Measurements from ENCODE around the gene MYO3B.

Gene MYO3B

GRCh38 chr2:170143045-170143717 lies 34.8 kb upstream of the MYO3B start:
- ChIA-PET CTCF (interaction anchor here (1.3 to 2.9 kb wide), 2 partner anchors 13 to 16 kb away, joined by 3 to 12 read pairs; no protein-coding TSS in a partner anchor), POLR2A (no interaction called here)
- TF ChIP-seq, protein P1, sequence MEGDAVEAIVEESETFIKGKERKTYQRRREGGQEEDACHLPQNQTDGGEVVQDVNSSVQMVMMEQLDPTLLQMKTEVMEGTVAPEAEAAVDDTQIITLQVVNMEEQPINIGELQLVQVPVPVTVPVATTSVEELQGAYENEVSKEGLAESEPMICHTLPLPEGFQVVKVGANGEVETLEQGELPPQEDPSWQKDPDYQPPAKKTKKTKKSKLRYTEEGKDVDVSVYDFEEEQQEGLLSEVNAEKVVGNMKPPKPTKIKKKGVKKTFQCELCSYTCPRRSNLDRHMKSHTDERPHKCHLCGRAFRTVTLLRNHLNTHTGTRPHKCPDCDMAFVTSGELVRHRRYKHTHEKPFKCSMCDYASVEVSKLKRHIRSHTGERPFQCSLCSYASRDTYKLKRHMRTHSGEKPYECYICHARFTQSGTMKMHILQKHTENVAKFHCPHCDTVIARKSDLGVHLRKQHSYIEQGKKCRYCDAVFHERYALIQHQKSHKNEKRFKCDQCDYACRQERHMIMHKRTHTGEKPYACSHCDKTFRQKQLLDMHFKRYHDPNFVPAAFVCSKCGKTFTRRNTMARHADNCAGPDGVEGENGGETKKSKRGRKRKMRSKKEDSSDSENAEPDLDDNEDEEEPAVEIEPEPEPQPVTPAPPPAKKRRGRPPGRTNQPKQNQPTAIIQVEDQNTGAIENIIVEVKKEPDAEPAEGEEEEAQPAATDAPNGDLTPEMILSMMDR (IDR thresholded peaks at IDR 0.05; ENCODE audit: control extremely low read depth, extremely low read depth, low read depth, missing control alignments) = no peak
- no peak for DNase-seq (ENCODE audit: extremely low spot score)

GRCh38 chr2:170144761-170145160 lies 33.2 kb upstream of the MYO3B start:
- ChIA-PET CTCF (interaction anchor here (2.9 kb wide), 1 partner anchor 11 kb away, joined by 12 read pairs; no protein-coding TSS in a partner anchor), POLR2A (no interaction called here)
- no peak for DNase-seq (ENCODE audit: extremely low spot score)
- TF ChIP-seq, protein P1 (IDR thresholded peaks at IDR 0.05; ENCODE audit: control extremely low read depth, extremely low read depth, low read depth, missing control alignments) = no peak

DNA sequence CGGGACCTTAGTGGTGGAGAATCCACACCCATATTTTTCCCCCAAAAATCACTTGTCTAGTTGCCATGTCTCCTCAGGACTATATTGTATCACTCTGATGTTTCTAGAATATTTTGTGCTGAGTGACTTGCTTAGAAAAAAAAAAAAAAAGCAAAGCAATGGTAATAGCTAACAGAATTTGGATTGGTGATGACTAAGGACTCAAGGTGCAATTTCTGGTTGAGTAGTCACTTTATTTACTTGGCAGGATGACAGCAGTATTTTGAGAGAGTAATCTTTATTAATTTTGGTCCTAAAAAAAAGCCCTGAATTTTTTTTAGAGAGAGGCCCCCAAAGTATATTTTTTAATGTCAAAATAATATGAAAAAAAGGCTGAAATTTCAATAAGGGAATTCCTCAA lies 32.8 kb upstream of the MYO3B start:
- ChIA-PET POLR2A (no interaction called here), CTCF (interaction anchor here (1.1 to 2.9 kb wide), 2 partner anchors 8 to 11 kb away, joined by 5 to 12 read pairs; no protein-coding TSS in a partner anchor)
- no peak for DNase-seq (ENCODE audit: extremely low spot score)
- TF ChIP-seq, protein P1 (IDR thresholded peaks at IDR 0.05; ENCODE audit: control extremely low read depth, extremely low read depth, low read depth, missing control alignments) = no peak

- DNase-seq (ENCODE audit: extremely low spot score) = no peak
- CTCF ChIA-PET = interaction anchor here (1.1 to 2.9 kb wide), 3 partner anchors 9 to 1014 kb away, joined by 3 to 12 read pairs (median 5); no protein-coding TSS in a partner anchor
- POLR2A ChIA-PET = no interaction called here
- TF ChIP-seq, protein P1 (IDR thresholded peaks at IDR 0.05; ENCODE audit: control extremely low read depth, extremely low read depth, low read depth, missing control alignments) = no peak
Observed at GRCh38 chr2:170145675-170146432, 32.1 kb upstream of the MYO3B start.

DNA sequence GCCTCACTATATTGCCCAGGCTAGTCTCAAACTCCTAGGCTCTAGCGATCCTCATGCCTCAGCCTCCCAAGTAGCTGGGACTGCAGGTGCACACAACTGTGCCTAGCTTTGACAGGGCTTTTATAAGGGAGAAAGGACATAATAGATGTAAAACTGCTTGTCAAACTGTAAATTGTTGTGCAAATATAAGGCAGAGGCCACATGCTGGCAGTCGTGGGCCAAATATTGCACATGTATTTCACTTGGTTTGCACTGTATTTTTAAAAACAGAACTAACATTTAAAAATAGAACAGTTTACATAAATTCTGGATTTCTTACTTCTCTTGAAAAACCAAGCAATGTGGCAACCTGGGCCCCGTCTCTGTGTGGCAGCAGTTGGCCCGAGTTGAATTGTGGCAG lies 31.2 kb upstream of the MYO3B start:
- ChIA-PET CTCF (interaction anchor here (0.8 kb wide), 1 partner anchor 95 kb away, joined by 3 read pairs; no protein-coding TSS in a partner anchor), POLR2A (no interaction called here)
- TF ChIP-seq, protein P1 (IDR thresholded peaks at IDR 0.05; ENCODE audit: control extremely low read depth, extremely low read depth, low read depth, missing control alignments) = no peak
- DNase-seq (ENCODE audit: extremely low spot score) = no peak

DNA sequence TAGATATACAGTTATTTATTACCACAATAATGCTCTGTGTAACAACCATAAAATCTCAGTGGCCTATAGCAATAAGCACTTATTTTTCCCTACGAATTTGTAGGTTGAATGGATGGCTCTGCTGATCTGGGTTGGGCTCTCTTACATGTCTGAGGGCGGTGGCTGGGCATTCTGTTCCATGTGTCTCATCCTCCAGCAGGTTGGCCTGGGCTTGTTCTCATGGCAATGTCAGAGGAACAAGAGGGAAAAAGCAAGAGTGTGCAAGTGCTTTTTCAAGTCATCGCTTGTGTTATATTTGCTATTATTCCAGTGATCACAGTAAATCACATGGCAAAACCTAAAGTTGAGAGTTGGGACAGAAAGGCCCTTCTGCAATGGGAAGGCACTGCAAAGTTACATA lies 30.4 kb upstream of the MYO3B start:
- TF ChIP-seq, protein P1 (IDR thresholded peaks at IDR 0.05; ENCODE audit: control extremely low read depth, extremely low read depth, low read depth, missing control alignments) = no peak
- ChIA-PET CTCF (interaction anchor here (0.6 to 1.2 kb wide), 3 partner anchors 9 to 96 kb away, joined by 3 read pairs; no protein-coding TSS in a partner anchor), POLR2A (no interaction called here)
- no peak for DNase-seq (ENCODE audit: extremely low spot score)
